Measurements from ENCODE around the gene DCDC2C. TPM values are rescaled to one million over a fixed set of nuclear protein-coding genes. Genes with fewer than 3 reads are reported as not detected.

The DCDC2C gene
- total and polyA plus RNA-seq, 10 donors: 0.03 to 0.22 TPM; not detected in 8

- peaks cover 0 to 12% (median 5%) of the 10 kb centered on the region in 6 donors for H3K4me1 ChIP-seq
- peaks cover 0 to 9% (median 0%) of the 10 kb centered on the region in 8 donors for H3K9me3 ChIP-seq
- intact Hi-C loops (cut with DNase I; ENCODE audit: low total_unique reads): no loop called here
- TF ChIP-seq POLR2AphosphoS5 (IDR thresholded peaks at IDR 0.05): no peak
- no peak for TF ChIP-seq POLR2A (IDR thresholded peaks at IDR 0.05)
- TF ChIP-seq, protein P1, sequence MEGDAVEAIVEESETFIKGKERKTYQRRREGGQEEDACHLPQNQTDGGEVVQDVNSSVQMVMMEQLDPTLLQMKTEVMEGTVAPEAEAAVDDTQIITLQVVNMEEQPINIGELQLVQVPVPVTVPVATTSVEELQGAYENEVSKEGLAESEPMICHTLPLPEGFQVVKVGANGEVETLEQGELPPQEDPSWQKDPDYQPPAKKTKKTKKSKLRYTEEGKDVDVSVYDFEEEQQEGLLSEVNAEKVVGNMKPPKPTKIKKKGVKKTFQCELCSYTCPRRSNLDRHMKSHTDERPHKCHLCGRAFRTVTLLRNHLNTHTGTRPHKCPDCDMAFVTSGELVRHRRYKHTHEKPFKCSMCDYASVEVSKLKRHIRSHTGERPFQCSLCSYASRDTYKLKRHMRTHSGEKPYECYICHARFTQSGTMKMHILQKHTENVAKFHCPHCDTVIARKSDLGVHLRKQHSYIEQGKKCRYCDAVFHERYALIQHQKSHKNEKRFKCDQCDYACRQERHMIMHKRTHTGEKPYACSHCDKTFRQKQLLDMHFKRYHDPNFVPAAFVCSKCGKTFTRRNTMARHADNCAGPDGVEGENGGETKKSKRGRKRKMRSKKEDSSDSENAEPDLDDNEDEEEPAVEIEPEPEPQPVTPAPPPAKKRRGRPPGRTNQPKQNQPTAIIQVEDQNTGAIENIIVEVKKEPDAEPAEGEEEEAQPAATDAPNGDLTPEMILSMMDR (IDR thresholded peaks at IDR 0.05 in 8 of 11, conservative IDR thresholded peaks at IDR 0.05 in 3 of 11): no peak
- DNase-seq: no peak
- WGBS, 5 donors: 68 to 75% (median 70%) methylated on average over 15 of the region's 15 CpGs
- H3K27me3 ChIP-seq (replicated peaks in 1 of 7): no peaks in the 10 kb centered on the region
- H3K4me3 ChIP-seq: no peak overlapping the region
- no peaks in the 10 kb centered on the region for H3K36me3 ChIP-seq
- H3K27ac ChIP-seq: no peak overlapping the region
These were observed 102.0 kb downstream of the DCDC2C start for GRCh38 chr2:3805201-3805939.

DNA sequence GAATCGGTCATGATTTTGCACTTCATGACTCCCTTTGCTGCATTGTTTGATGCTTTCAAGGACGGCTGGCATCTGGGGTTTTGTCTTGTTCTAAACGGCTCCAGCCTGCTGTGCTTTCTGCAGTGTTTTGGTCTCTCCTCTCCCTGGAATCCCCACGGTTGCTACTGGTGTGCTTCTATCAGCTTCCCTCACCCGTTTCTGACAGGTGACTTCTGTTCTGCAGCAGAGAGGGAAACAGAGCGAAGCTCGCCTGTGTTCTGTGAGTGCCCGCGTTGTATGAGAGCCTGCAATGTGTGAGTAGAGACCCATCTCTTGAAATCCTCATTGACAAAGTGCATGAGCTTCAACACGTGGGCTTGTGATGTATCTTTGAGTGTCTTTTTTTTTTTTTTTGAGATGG is 102.8 kb downstream of the DCDC2C start:
- intact Hi-C loops (cut with DNase I; ENCODE audit: low total_unique reads): no loop called here
- Histone ChIP-seq H3K4me3 (no peak overlapping the region), H3K4me1 (peaks cover 0 to 8% (median under 1%) of the 10 kb centered on the region in 6 donors), H3K36me3 (no peaks in the 10 kb centered on the region), H3K27ac (no peak overlapping the region), H3K9me3 (peaks cover 0 to 14% (median 0%) of the 10 kb centered on the region in 8 donors), H3K27me3 (replicated peaks in 1 of 7) (no peaks in the 10 kb centered on the region)
- no peak for DNase-seq
- WGBS, 5 donors: 77 to 87% (median 80%) methylated on average over 10 of the region's 10 CpGs
- TF ChIP-seq POLR2AphosphoS5 (IDR thresholded peaks at IDR 0.05) (no peak), POLR2A (IDR thresholded peaks at IDR 0.05) (no peak)
- TF ChIP-seq, protein P1 (IDR thresholded peaks at IDR 0.05 in 8 of 11, conservative IDR thresholded peaks at IDR 0.05 in 3 of 11): no peak

DNA sequence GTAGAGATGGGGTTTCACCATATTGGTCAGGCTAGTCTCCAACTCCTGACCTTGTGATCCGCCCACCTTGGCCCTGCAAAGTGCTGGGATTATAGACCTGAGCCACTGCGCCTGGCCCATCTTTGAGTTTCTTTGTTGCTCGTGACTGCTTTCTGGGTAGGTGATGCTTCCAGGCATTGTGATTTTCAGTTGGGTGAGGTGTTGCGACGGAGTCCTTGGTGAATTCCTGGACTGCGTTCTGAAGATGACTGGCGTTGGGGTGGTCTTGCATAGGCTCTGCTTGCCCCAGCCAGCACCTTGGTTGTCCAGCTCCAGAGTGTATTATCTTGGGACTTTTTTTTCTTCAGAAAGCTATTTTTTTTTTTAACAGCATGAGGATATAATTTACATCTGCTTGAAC is 103.4 kb downstream of the DCDC2C start:
- whole genome bisulfite sequencing, 5 donors: 59 to 98% (median 85%) methylated on average over 7 of the region's 7 CpGs
- DNase-seq: no peak
- Histone ChIP-seq H3K27ac (no peak overlapping the region), H3K4me3 (no peak overlapping the region), H3K4me1 (peaks cover 0 to 3% (median 0%) of the 10 kb centered on the region in 6 donors), H3K9me3 (peaks cover 0 to 14% (median 0%) of the 10 kb centered on the region in 8 donors), H3K36me3 (no peaks in the 10 kb centered on the region), H3K27me3 (replicated peaks in 1 of 7) (no peaks in the 10 kb centered on the region)
- intact Hi-C loops (cut with DNase I; ENCODE audit: low total_unique reads): no loop called here
- TF ChIP-seq POLR2A (IDR thresholded peaks at IDR 0.05) (no peak), POLR2AphosphoS5 (IDR thresholded peaks at IDR 0.05) (no peak)
- TF ChIP-seq, protein P1 (IDR thresholded peaks at IDR 0.05 in 8 of 11, conservative IDR thresholded peaks at IDR 0.05 in 3 of 11): no peak

- H3K27me3 ChIP-seq (replicated peaks in 1 of 7): no peaks in the 10 kb centered on the region
- no peak overlapping the region for H3K27ac ChIP-seq
- no peak overlapping the region for H3K4me3 ChIP-seq
- WGBS, 5 donors: 76 to 87% (median 81%) methylated on average over 3 of the region's 3 CpGs
- peaks cover 0 to 14% (median 0%) of the 10 kb centered on the region in 8 donors for H3K9me3 ChIP-seq
- no peaks in the 10 kb centered on the region for H3K4me1 ChIP-seq
- intact Hi-C loops (cut with DNase I; ENCODE audit: low total_unique reads): no loop called here
- no peak for DNase-seq
- TF ChIP-seq POLR2A (IDR thresholded peaks at IDR 0.05) (no peak), POLR2AphosphoS5 (IDR thresholded peaks at IDR 0.05) (no peak)
- TF ChIP-seq, protein P1 (IDR thresholded peaks at IDR 0.05 in 8 of 11, conservative IDR thresholded peaks at IDR 0.05 in 3 of 11): no peak
- no peaks in the 10 kb centered on the region for H3K36me3 ChIP-seq
These were observed 104.5 kb downstream of the DCDC2C start for GRCh38 chr2:3807853-3808252.

Data from spleen (tissue), 11 donors.